Measurements from ENCODE around the gene FAM25A. TPM values are rescaled to one million over a fixed set of nuclear protein-coding genes. Genes with fewer than 3 reads are reported as not detected.
"Not testable (repeated sequence)": the region's sequence is repeated elsewhere in the genome, so short reads cannot be mapped to it uniquely, and the experiment has no call there.

Gene FAM25A
- total RNA-seq, 1 experiment from 2014 or later, result 2.7 TPM

DNA sequence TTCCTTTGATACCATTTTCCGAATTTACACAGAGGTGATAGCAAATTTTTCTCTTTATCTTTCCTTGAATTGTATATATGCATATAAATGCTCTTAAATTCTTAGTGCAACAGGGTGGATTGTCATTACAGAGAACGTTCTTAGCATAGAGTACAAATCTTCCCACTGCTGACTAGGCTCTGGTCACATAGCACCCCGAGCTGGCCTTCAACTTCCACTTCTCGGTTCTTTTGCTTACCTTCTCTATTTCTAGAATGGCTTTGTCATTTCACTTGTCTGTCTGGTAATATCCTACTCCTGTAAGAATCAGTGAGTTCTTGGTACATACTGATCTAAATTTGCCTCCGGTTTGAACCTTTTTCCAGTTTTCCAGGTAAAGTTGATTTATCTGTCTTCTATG lies 38.4 kb upstream of the FAM25A start:
- POLR2A ChIA-PET, result no interaction called here
- BruUV-seq (replicated peaks), result no TSS peak
- no peak overlapping the region for H3K4me2 ChIP-seq (ENCODE audit: low read length)
- H2AFZ ChIP-seq (ENCODE audit: low read depth, low read length, poor library complexity, severe bottlenecking), result no peak overlapping the region
- intact Hi-C loops (cut with micrococcal nuclease), result no loop called here
- ATAC-seq (no peak), DNase-seq (ENCODE audit: low read depth, low spot score) (no peak)
- CTCF ChIA-PET, result no interaction called here
- TF ChIP-seq YY1 (IDR thresholded peaks at IDR 0.05; ENCODE audit: extremely low read depth, insufficient replicate concordance, low read depth, low read length) (no peak), CEBPB (IDR thresholded peaks at IDR 0.05; ENCODE audit: low read depth) (no peak), EZH2phosphoT487 (IDR thresholded peaks at IDR 0.05; ENCODE audit: borderline replicate concordance) (no peak), SRF (IDR thresholded peaks at IDR 0.05; ENCODE audit: low read depth) (no peak), FOSL1 (IDR thresholded peaks at IDR 0.05; ENCODE audit: low read depth) (no peak), SP1 (IDR thresholded peaks at IDR 0.05; ENCODE audit: low read depth) (no peak), POLR2A (IDR thresholded peaks at IDR 0.05; ENCODE audit: borderline replicate concordance, extremely low read depth, insufficient read depth, insufficient read length) (no peak)
- TF ChIP-seq, protein P1, sequence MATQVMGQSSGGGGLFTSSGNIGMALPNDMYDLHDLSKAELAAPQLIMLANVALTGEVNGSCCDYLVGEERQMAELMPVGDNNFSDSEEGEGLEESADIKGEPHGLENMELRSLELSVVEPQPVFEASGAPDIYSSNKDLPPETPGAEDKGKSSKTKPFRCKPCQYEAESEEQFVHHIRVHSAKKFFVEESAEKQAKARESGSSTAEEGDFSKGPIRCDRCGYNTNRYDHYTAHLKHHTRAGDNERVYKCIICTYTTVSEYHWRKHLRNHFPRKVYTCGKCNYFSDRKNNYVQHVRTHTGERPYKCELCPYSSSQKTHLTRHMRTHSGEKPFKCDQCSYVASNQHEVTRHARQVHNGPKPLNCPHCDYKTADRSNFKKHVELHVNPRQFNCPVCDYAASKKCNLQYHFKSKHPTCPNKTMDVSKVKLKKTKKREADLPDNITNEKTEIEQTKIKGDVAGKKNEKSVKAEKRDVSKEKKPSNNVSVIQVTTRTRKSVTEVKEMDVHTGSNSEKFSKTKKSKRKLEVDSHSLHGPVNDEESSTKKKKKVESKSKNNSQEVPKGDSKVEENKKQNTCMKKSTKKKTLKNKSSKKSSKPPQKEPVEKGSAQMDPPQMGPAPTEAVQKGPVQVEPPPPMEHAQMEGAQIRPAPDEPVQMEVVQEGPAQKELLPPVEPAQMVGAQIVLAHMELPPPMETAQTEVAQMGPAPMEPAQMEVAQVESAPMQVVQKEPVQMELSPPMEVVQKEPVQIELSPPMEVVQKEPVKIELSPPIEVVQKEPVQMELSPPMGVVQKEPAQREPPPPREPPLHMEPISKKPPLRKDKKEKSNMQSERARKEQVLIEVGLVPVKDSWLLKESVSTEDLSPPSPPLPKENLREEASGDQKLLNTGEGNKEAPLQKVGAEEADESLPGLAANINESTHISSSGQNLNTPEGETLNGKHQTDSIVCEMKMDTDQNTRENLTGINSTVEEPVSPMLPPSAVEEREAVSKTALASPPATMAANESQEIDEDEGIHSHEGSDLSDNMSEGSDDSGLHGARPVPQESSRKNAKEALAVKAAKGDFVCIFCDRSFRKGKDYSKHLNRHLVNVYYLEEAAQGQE (IDR thresholded peaks at IDR 0.05; ENCODE audit: low read depth), result no peak
- TF ChIP-seq, protein P2, sequence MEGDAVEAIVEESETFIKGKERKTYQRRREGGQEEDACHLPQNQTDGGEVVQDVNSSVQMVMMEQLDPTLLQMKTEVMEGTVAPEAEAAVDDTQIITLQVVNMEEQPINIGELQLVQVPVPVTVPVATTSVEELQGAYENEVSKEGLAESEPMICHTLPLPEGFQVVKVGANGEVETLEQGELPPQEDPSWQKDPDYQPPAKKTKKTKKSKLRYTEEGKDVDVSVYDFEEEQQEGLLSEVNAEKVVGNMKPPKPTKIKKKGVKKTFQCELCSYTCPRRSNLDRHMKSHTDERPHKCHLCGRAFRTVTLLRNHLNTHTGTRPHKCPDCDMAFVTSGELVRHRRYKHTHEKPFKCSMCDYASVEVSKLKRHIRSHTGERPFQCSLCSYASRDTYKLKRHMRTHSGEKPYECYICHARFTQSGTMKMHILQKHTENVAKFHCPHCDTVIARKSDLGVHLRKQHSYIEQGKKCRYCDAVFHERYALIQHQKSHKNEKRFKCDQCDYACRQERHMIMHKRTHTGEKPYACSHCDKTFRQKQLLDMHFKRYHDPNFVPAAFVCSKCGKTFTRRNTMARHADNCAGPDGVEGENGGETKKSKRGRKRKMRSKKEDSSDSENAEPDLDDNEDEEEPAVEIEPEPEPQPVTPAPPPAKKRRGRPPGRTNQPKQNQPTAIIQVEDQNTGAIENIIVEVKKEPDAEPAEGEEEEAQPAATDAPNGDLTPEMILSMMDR (IDR thresholded peaks at IDR 0.05 in 2 of 3, conservative IDR thresholded peaks at IDR 0.05 in 1 of 3; ENCODE audit: borderline replicate concordance in 1 of 3, insufficient read depth in 1 of 3, low read depth in 2 of 3, low read length in 2 of 3), result no peak
- RAD21 ChIA-PET (ENCODE audit: low non-redundant PET in 1 of 2, low total read pairs in 2 of 2, uncharacterized antibody in 2 of 2, unreplicated experiment in 2 of 2), result no interaction called here
- no peak overlapping the region for H3K27ac ChIP-seq (ENCODE audit: low read depth, low read length)
- H3K79me2 ChIP-seq (ENCODE audit: insufficient read depth, low read length), result no peaks in the 10 kb centered on the region
- no peak overlapping the region for H3K9ac ChIP-seq (ENCODE audit: low read length)
- H3K4me3 ChIP-seq (replicated peaks in 1 of 2; ENCODE audit: low read depth in 1 of 2, low read length in 2 of 2), result no peak overlapping the region
- no peaks in the 10 kb centered on the region for H3K9me3 ChIP-seq (ENCODE audit: control insufficient read depth in 1 of 2, insufficient read depth in 1 of 2, low read depth in 1 of 2, low read length in 2 of 2)
- H3K4me1 ChIP-seq (ENCODE audit: control insufficient read depth in 1 of 2, insufficient read depth in 2 of 2, low read length in 2 of 2), result peaks cover 10 to 40% of the 10 kb centered on the region in 2 experiments; a peak in 3 of 4 replicates
- no peaks in the 10 kb centered on the region for H3K36me3 ChIP-seq (ENCODE audit: control insufficient read depth in 1 of 2, insufficient read depth in 2 of 2, low read length in 2 of 2)
- no peaks in the 10 kb centered on the region for H4K20me1 ChIP-seq (ENCODE audit: insufficient read depth)
- H3K27me3 ChIP-seq (ENCODE audit: insufficient read depth, low read length), result no peaks in the 10 kb centered on the region
- H3K9me2 ChIP-seq (ENCODE audit: insufficient read depth), result no peaks in the 10 kb centered on the region

DNA sequence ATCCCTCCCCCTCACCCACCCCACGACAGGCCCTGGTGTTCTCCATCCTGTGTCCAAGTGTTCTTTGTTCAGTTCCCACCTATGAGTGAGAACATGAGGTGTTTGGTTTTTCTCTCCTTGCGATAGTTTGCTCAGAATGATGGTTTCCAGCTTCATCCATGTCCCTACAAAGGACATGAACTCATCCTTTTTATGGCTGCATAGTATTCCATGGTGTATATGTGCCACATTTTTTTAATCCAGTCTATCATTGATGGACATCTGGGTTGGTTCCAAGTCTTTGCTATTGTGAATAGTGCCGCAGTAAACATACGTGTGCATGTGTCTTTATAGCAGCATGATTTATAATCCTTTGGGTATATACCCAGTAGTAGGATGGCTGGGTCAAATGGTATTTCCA lies 35.6 kb upstream of the FAM25A start:
- H3K9me3 ChIP-seq (ENCODE audit: control insufficient read depth in 1 of 2, insufficient read depth in 1 of 2, low read depth in 1 of 2, low read length in 2 of 2); DNase-seq (ENCODE audit: low read depth, low spot score); POLR2A ChIA-PET; H3K4me2 ChIP-seq (ENCODE audit: low read length); H3K79me2 ChIP-seq (ENCODE audit: insufficient read depth, low read length); H3K27ac ChIP-seq (ENCODE audit: low read depth, low read length); H3K36me3 ChIP-seq (ENCODE audit: control insufficient read depth in 1 of 2, insufficient read depth in 2 of 2, low read length in 2 of 2); BruUV-seq (replicated peaks); H3K4me3 ChIP-seq (replicated peaks in 1 of 2; ENCODE audit: low read depth in 1 of 2, low read length in 2 of 2); intact Hi-C loops (cut with micrococcal nuclease); H4K20me1 ChIP-seq (ENCODE audit: insufficient read depth); CTCF ChIA-PET; H3K27me3 ChIP-seq (ENCODE audit: insufficient read depth, low read length); H3K9me2 ChIP-seq (ENCODE audit: insufficient read depth); ATAC-seq; H3K9ac ChIP-seq (ENCODE audit: low read length); H2AFZ ChIP-seq (ENCODE audit: low read depth, low read length, poor library complexity, severe bottlenecking); RAD21 ChIA-PET (ENCODE audit: low non-redundant PET in 1 of 2, low total read pairs in 2 of 2, uncharacterized antibody in 2 of 2, unreplicated experiment in 2 of 2): not testable (repeated sequence)
- peaks cover 0 to 12% of the 10 kb centered on the region in 2 experiments; a peak in 2 of 4 replicates for H3K4me1 ChIP-seq (ENCODE audit: control insufficient read depth in 1 of 2, insufficient read depth in 2 of 2, low read length in 2 of 2)

Data from HCT116 (cell line).